ENCODE results near the gene RNPS1. TPM values are rescaled to one million over a fixed set of nuclear protein-coding genes. Genes with fewer than 3 reads are reported as not detected.

RNPS1 gene
- total RNA-seq, 1 donor from 2014 or later: 98.6 TPM

GRCh38 chr16:2234813-2235170 lies 33.1 kb downstream of the RNPS1 start:
- peaks cover 61% of the 10 kb centered on the region for H3K36me3 ChIP-seq

GRCh38 chr16:2233872-2234812 lies 33.8 kb downstream of the RNPS1 start:
- no peak overlapping the region for H3K4me3 ChIP-seq
- no peak for TF ChIP-seq CTCF (IDR thresholded peaks at IDR 0.05)
- DNase-seq (no peak), ATAC-seq (no peak)
- H3K27ac ChIP-seq: no peak overlapping the region
- H3K4me1 ChIP-seq: peaks cover 25% of the 10 kb centered on the region
- H3K9me3 ChIP-seq: no peaks in the 10 kb centered on the region
- peaks cover 30% of the 10 kb centered on the region for H3K27me3 ChIP-seq (ENCODE audit: low read depth)
- intact Hi-C loops (cut with DNase I): no loop called here
- peaks cover 65% of the 10 kb centered on the region for H3K36me3 ChIP-seq

More at GRCh38 chr16:2234813-2235170, 33.1 kb downstream of the RNPS1 start:
- intact Hi-C loops (cut with DNase I): no loop called here
- TF ChIP-seq CTCF (IDR thresholded peaks at IDR 0.05): no peak
- Histone ChIP-seq H3K4me1 (peaks cover 25% of the 10 kb centered on the region), H3K9me3 (no peaks in the 10 kb centered on the region), H3K27me3 (ENCODE audit: low read depth) (peaks cover 30% of the 10 kb centered on the region), H3K4me3 (no peak overlapping the region), H3K27ac (no peak overlapping the region)
- no peak for DNase-seq
- ATAC-seq: no peak

- no peak for TF ChIP-seq CTCF (IDR thresholded peaks at IDR 0.05)
These were observed 34.7 kb downstream of the RNPS1 start for GRCh38 chr16:2233046-2233775.

GRCh38 chr16:2232094-2232990 lies 35.6 kb downstream of the RNPS1 start:
- peaks cover 24% of the 10 kb centered on the region for H3K27me3 ChIP-seq (ENCODE audit: low read depth)
- TF ChIP-seq CTCF (IDR thresholded peaks at IDR 0.05): no peak
- no peak overlapping the region for H3K27ac ChIP-seq
- DNase-seq: no peak
- peaks cover 15% of the 10 kb centered on the region for H3K4me1 ChIP-seq
- H3K4me3 ChIP-seq: no peak overlapping the region
- peaks cover 78% of the 10 kb centered on the region for H3K36me3 ChIP-seq
- no peak for ATAC-seq
- intact Hi-C loops (cut with DNase I): no loop called here
- no peaks in the 10 kb centered on the region for H3K9me3 ChIP-seq

More at GRCh38 chr16:2233046-2233775, 34.7 kb downstream of the RNPS1 start:
- Histone ChIP-seq H3K27ac (no peak overlapping the region), H3K36me3 (peaks cover 75% of the 10 kb centered on the region), H3K4me1 (peaks cover 24% of the 10 kb centered on the region), H3K9me3 (no peaks in the 10 kb centered on the region), H3K4me3 (no peak overlapping the region), H3K27me3 (ENCODE audit: low read depth) (peaks cover 30% of the 10 kb centered on the region)
- intact Hi-C loops (cut with DNase I): no loop called here
- ATAC-seq (no peak), DNase-seq (no peak)
